HepG2 (cell line): Measurements from ENCODE around the gene CEP250. TPM values are rescaled to one million over a fixed set of nuclear protein-coding genes. Genes with fewer than 3 reads are reported as not detected.
A peak's percentile ranks its signal among the peaks of the same experiment; 100 is the strongest.

Source experiments
- ARID4A ChIP-seq: sonication (generic); formaldehyde crosslinking; IDR thresholded peaks from 2 replicates; pipeline ENCODE4 v1.5.0; 2020; ENCODE audit warnings: mild to moderate bottlenecking, missing genetic modification reagents, borderline replicate concordance
- ATF3 ChIP-seq: sonication (generic); formaldehyde crosslinking; IDR thresholded peaks from 2 replicates; pipeline ENCODE4 v1.4.0; 2020; ENCODE audit warnings: missing genetic modification reagents
- ATF7 ChIP-seq, 2 experiments: fragments of 450-650 bp in 1 of 2; sonication (generic) in 1 of 2; formaldehyde crosslinking in 1 of 2; IDR thresholded peaks; 2 replicates each; pipeline versions ENCODE4 v1.4.0 to v1.6.1; 2016 to 2020; ENCODE audit warnings: antibody characterized with exemption in 1 of 2, mild to moderate bottlenecking in 1 of 2, missing genetic modification reagents in 1 of 2
- CREB1 ChIP-seq, 2 experiments: fragments of 450-650 bp in 1 of 2; IDR thresholded peaks; 2 replicates each; pipeline ENCODE4 v1.6.1; 2016 to 2017; ENCODE audit warnings: control low read depth in 1 of 2, mild to moderate bottlenecking in 1 of 2, missing compliant biosample characterization in 1 of 2, missing genetic modification characterization in 1 of 2
- EP300 ChIP-seq, 3 experiments: sonication (generic) in 1 of 3; formaldehyde crosslinking in 1 of 3; IDR thresholded peaks; 2 replicates each; pipeline versions ENCODE4 v1.5.1 to v1.6.1; 2011 to 2020; ENCODE audit warnings: low read depth in 2 of 3, low read length in 2 of 3, borderline replicate concordance in 1 of 3, improper control_type of control experiment in 1 of 3, mild to moderate bottlenecking in 1 of 3, missing genetic modification reagents in 1 of 3, moderate library complexity in 1 of 3
- IRF1 ChIP-seq: sonication (generic); formaldehyde crosslinking; IDR thresholded peaks from 2 replicates; pipeline ENCODE4 v1.4.0; 2020; ENCODE audit warnings: low read depth, mild to moderate bottlenecking, missing genetic modification reagents
- KAT2B ChIP-seq: fragments of 150-350 bp; IDR thresholded peaks from 2 replicates; pipeline ENCODE4 v1.6.1; 2014; ENCODE audit warnings: low read depth, low read length, borderline replicate concordance
- MIER3 ChIP-seq: IDR thresholded peaks from 2 replicates; pipeline ENCODE4 v1.6.1; 2016; ENCODE audit warnings: missing compliant biosample characterization, borderline replicate concordance
- NR2C2 ChIP-seq: sonication (generic); formaldehyde crosslinking; IDR thresholded peaks from 2 replicates; pipeline ENCODE4 v1.4.0; 2020; ENCODE audit warnings: missing genetic modification reagents, mild to moderate bottlenecking, moderate library complexity, borderline replicate concordance
- POLR2AphosphoS5 ChIP-seq: IDR thresholded peaks from 2 replicates; pipeline ENCODE4 v1.6.1; 2012; ENCODE audit warnings: low read depth, low read length
- RAD51 ChIP-seq: fragments of 450-650 bp; IDR thresholded peaks from 2 replicates; pipeline ENCODE4 v1.6.1; 2016; ENCODE audit warnings: borderline replicate concordance
- RARA ChIP-seq: IDR thresholded peaks from 2 replicates; pipeline ENCODE4 v1.6.1; 2016; ENCODE audit warnings: missing genetic modification reagents, missing compliant biosample characterization
- SMARCE1 ChIP-seq: fragments of 450-650 bp; IDR thresholded peaks from 2 replicates; pipeline ENCODE4 v1.6.1; 2017; ENCODE audit warnings: borderline replicate concordance
- TSC22D2 ChIP-seq: sonication (generic); formaldehyde crosslinking; IDR thresholded peaks from 2 replicates; pipeline ENCODE4 v1.5.1; 2020; ENCODE audit warnings: missing genetic modification reagents, mild to moderate bottlenecking, borderline replicate concordance
- ZBTB21 ChIP-seq: sonication (generic); formaldehyde crosslinking; IDR thresholded peaks from 2 replicates; pipeline ENCODE4 v1.4.0; 2020; ENCODE audit warnings: missing genetic modification reagents
- ZFAT ChIP-seq: sonication (generic); formaldehyde crosslinking; conservative IDR thresholded peaks from 2 replicates; pipeline ENCODE4 v1.8.1; 2023; ENCODE audit warnings: missing genetic modification reagents, inconsistent platforms
- ZFX ChIP-seq: sonication (generic); formaldehyde crosslinking; IDR thresholded peaks from 2 replicates; pipeline ENCODE4 v1.4.0; 2020; ENCODE audit warnings: mild to moderate bottlenecking, low read depth, missing genetic modification reagents, moderate library complexity
- ZNF251 ChIP-seq: sonication (generic); formaldehyde crosslinking; IDR thresholded peaks from 2 replicates; pipeline ENCODE4 v1.9.0; 2021; ENCODE audit warnings: mild to moderate bottlenecking, missing genetic modification reagents
- ZNF335 ChIP-seq: sonication (generic); formaldehyde crosslinking; IDR thresholded peaks from 2 replicates; pipeline ENCODE4 v1.4.0; 2020; ENCODE audit warnings: missing genetic modification reagents
- ZNF337 ChIP-seq: sonication (generic); formaldehyde crosslinking; IDR thresholded peaks from 2 replicates; pipeline ENCODE4 v1.5.1; 2020; ENCODE audit warnings: missing genetic modification reagents, low read depth, mild to moderate bottlenecking, borderline replicate concordance
- ZNF432 ChIP-seq: sonication (generic); formaldehyde crosslinking; IDR thresholded peaks from 2 replicates; pipeline ENCODE4 v1.5.0; 2020; ENCODE audit warnings: missing genetic modification reagents, mild to moderate bottlenecking, borderline replicate concordance
- ZNF556 ChIP-seq: sonication (generic); formaldehyde crosslinking; IDR thresholded peaks from 2 replicates; pipeline ENCODE4 v1.4.0; 2020; ENCODE audit warnings: mild to moderate bottlenecking, missing genetic modification reagents, borderline replicate concordance
- ZNF780A ChIP-seq: sonication (generic); formaldehyde crosslinking; IDR thresholded peaks from 2 replicates; pipeline ENCODE4 v1.8.0; 2022; ENCODE audit warnings: mild to moderate bottlenecking, missing genetic modification reagents, moderate library complexity
- ZNF792 ChIP-seq: IDR thresholded peaks from 2 replicates; pipeline ENCODE4 v1.6.1; 2016
- ZSCAN25 ChIP-seq: sonication (generic); formaldehyde crosslinking; IDR thresholded peaks from 2 replicates; pipeline ENCODE4 v1.8.0; 2022; ENCODE audit warnings: mild to moderate bottlenecking, missing genetic modification reagents
- polyA plus RNA-seq, 8 experiments: library from polyadenylated mRNA; depleted of rRNA in 3 of 8; stranded (reverse) in 7 of 8; unstranded in 1 of 8; fragments of >200 nt; fragmentation: Illumina TruSeq in 4 of 8; extraction: Trizol in 4 of 8; gene quantifications; 2 replicates each; pipeline versions ENCODE4 v1.2.1 to v1.2.3, GENCODE V29; 2011 to 2016; ENCODE audit warnings: low read depth in 4 of 8, missing spikeins in 1 of 8, mixed read lengths in 1 of 8; ENCODE audit not compliant: insufficient read depth in 1 of 8
- total RNA-seq, 5 experiments: library from RNA; depleted of rRNA; stranded (reverse); fragments of >200 nt; fragmentation: Illumina TruSeq; extraction: Trizol; gene quantifications; 2 replicates each; pipeline ENCODE4 v1.2.3, GENCODE V29; 2016; ENCODE audit warnings: low read depth in 1 of 5

CEP250 gene
- total and polyA plus RNA-seq, 2 of the 13 experiments (the other 11 are each of a cell fraction or from before 2014, with no cell fraction given) = 28.8 to 55.3 TPM

GRCh38 chr20:35474303-35474871, 19.0 kb downstream of the CEP250 start (continued):
- no peak for TF ChIP-seq IRF1 (CRISPR knock-in tag)
- TF ChIP-seq POLR2AphosphoS5 = peak; percentile 8; the same call in 1 of the 2 replicates
- no peak for TF ChIP-seq ZNF780A (CRISPR knock-in tag)
- TF ChIP-seq SMARCE1 = no peak
- TF ChIP-seq ARID4A (CRISPR knock-in tag) = 0 out of 2 replicates have a peak, but pooled peaks have one; percentile 26
- TF ChIP-seq NR2C2 (CRISPR knock-in tag) = no peak
- TF ChIP-seq ZNF432 = no peak
- TF ChIP-seq ZFAT (CRISPR knock-in tag) = no peak
- TF ChIP-seq RAD51 = 0 out of 2 replicates have a peak, but pooled peaks have one; percentile 5
- TF ChIP-seq ATF3 (CRISPR knock-in tag) = no peak
- peak; percentile 26; the same call in 1 of the 2 replicates for TF ChIP-seq RARA (CRISPR knock-in tag)
- TF ChIP-seq KAT2B = no peak
- TF ChIP-seq EP300 (IDR thresholded peaks at IDR 0.05; ENCODE audit: low read depth in 2 of 2, low read length in 2 of 2) = peak in 1 of 2 experiments; percentile 45; a peak in 1 of 4 replicates
- no peak for TF ChIP-seq EP300 (CRISPR knock-in tag; IDR thresholded peaks at IDR 0.05; ENCODE audit: borderline replicate concordance)
- no peak for TF ChIP-seq ZNF337 (CRISPR knock-in tag)
- 0 out of 2 replicates have a peak, but pooled peaks have one; percentile 22 for TF ChIP-seq ZFX (CRISPR knock-in tag)
- TF ChIP-seq CREB1 (IDR thresholded peaks at IDR 0.05) = peak; percentile 49; the same call in 1 of the 2 replicates
- no peak for TF ChIP-seq CREB1 (CRISPR knock-in tag; IDR thresholded peaks at IDR 0.05)
- no peak for TF ChIP-seq ZNF792 (CRISPR knock-in tag)
- TF ChIP-seq ZNF335 = no peak
- peak; percentile 45 for TF ChIP-seq ATF7 (IDR thresholded peaks at IDR 0.05)
- TF ChIP-seq ATF7 (CRISPR knock-in tag; IDR thresholded peaks at IDR 0.05) = no peak
- TF ChIP-seq ZNF556 (CRISPR knock-in tag) = no peak
- peak; percentile 60; the same call in 1 of the 2 replicates for TF ChIP-seq ZBTB21 (CRISPR knock-in tag)
- TF ChIP-seq ZNF251 = no peak
- no peak for TF ChIP-seq TSC22D2 (CRISPR knock-in tag)
- TF ChIP-seq ZSCAN25 (CRISPR knock-in tag) = no peak
- no peak for TF ChIP-seq MIER3 (CRISPR knock-in tag)
